Activated T-cell treated with anti-CD3 and anti-CD28 coated beads, Interleukin-2, amount 50 U/mL, for 48 hours (primary cell): ENCODE results near the gene KDM4E.
A peak's percentile ranks its signal among the peaks of the same experiment; 100 is the strongest.

ENCODE experiments used
- DNase-seq, 2 experiments: peaks; one replicate each; pipeline ENCODE4 v3.0.0-alpha.2; 2020

Gene KDM4E

GRCh38 chr11:95054356-95054755, 29.3 kb downstream of the KDM4E start:
- no peak for DNase-seq

GRCh38 chr11:95055283-95055897, 30.3 kb downstream of the KDM4E start:
- DNase-seq = no peak

DNA sequence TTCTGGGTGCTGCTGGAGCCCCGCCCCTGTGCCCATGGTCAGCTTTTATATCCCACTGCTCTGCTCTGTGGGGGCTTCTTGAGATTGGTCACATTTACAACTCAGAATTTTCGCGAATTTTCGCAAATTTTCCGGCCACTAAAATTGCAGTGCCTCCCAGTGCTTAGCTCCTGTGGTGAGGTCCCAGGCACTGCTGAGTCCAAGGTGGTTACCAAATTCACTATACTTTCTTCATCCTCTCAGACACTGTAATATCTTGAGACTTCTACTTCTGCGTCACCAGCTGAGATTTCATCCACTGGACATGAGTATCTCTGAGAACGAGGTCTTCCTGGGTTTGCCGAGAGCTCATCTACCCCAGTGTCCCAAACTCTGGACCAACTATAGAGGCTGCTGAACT, 32.9 kb downstream of the KDM4E start:
- DNase-seq = no peak

GRCh38 chr11:95058621-95059020, 33.6 kb downstream of the KDM4E start:
- DNase-seq = no peak

DNA sequence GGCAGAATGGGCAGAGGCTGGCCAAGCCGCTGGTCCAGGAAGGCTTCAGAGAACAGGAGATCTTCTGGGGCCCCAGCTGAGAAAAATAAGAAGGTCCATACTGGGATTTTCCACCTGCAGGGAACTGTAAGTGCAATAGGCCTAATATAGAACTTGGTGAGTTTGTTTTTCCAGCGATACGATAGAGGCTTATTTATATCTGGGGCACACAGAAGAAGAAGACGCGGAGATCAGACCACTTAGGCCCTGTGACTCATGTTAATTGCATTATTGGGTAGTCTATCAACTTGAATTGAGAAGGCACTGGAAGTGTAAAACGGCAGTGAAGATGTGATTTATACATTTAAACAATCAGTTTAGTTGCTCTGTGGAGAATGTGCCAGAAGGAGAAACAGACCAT, 34.0 kb downstream of the KDM4E start:
- DNase-seq = no peak

- DNase-seq = no peak
Measured at GRCh38 chr11:95065336-95065735, 40.3 kb downstream of the KDM4E start.

DNA sequence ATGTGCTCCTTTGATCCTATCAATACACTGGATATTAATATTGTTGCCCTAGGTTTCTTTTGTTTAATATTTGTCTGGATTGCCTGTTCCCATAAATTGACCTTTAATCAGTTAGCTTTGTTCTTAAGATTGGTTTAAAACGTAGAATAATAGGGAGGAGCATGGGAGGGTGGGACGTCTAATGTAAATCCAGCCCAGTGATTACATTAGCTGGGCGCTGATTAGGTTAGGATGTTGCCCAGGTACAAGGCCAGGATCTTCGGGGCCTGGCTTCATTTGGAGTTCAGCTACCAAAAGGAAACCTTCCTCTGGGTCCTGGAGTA, 41.6 kb downstream of the KDM4E start, which contains the start of gene SRSF8:
SRSF8 (plus strand) TSS at position 204 of the 323 bp plus-strand sequence. CDS start 308 bp downstream, outside the sequence.
- no peak for DNase-seq

DNA sequence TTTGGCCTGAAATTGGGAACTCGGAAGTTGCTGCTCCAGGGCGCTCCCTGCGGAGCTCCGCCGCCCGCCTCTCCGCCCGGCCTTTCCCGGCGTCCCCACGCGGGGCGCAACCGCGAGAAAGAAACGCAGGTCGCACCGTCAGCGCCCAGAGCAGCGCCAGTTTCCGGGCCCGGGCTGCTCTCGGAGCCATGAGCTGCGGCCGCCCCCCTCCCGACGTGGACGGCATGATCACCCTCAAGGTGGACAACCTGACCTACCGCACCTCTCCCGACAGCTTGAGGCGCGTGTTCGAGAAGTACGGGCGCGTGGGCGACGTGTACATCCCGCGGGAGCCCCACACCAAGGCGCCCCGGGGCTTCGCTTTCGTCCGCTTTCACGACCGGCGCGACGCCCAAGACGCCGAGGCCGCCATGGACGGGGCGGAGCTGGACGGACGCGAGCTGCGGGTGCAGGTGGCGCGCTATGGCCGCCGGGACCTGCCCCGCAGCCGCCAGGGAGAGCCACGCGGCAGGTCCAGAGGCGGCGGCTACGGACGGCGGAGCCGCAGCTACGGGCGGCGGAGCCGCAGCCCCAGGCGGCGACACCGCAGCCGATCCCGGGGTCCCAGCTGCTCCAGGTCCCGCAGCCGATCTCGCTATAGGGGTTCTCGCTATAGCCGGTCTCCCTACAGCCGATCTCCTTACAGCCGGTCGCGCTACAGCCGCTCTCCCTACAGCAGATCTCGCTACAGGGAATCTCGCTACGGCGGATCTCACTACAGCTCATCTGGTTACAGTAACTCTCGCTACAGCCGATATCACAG, 42.2 kb downstream of the KDM4E start:
- peak; percentile 82 to 85 for DNase-seq

DNA sequence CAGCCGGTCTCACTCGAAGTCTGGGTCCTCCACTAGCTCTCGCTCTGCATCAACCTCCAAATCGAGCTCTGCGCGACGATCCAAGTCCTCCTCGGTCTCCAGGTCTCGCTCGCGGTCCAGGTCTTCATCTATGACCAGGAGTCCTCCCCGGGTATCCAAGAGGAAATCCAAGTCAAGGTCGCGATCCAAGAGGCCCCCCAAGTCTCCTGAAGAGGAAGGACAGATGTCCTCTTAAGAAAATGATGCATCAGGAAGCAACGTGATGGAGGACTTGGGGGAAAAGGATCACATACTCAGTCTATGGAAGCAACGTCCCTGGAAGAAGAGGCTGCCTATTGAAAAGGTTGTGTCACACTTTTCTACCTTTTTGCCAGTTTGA, 42.8 kb downstream of the KDM4E start:
- no peak for DNase-seq

DNA sequence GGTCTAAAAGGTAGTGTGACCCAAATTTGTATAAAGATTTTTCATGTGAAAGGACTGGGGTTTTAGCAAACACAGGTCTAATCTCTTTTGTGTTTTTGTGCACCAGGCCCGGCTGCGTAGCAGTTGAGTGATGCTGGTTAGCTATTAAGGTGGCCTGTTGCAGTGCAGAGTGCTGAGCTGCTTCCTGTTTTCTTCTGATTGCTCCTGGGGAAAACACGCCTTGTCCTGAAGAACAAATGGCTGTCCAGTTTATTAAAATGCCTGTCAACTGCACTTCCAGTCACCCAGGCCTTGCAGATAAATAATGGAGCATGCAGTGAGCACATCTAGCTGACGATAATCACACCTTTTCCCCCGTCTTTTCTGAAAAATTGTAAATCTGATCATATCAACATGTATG, 43.5 kb downstream of the KDM4E start:
- DNase-seq = peak; percentile 62 to 69

- DNase-seq = no peak
Measured at GRCh38 chr11:95070471-95070870, 45.4 kb downstream of the KDM4E start.

GRCh38 chr11:95072948-95073347, 47.9 kb downstream of the KDM4E start:
- no peak for DNase-seq

DNA sequence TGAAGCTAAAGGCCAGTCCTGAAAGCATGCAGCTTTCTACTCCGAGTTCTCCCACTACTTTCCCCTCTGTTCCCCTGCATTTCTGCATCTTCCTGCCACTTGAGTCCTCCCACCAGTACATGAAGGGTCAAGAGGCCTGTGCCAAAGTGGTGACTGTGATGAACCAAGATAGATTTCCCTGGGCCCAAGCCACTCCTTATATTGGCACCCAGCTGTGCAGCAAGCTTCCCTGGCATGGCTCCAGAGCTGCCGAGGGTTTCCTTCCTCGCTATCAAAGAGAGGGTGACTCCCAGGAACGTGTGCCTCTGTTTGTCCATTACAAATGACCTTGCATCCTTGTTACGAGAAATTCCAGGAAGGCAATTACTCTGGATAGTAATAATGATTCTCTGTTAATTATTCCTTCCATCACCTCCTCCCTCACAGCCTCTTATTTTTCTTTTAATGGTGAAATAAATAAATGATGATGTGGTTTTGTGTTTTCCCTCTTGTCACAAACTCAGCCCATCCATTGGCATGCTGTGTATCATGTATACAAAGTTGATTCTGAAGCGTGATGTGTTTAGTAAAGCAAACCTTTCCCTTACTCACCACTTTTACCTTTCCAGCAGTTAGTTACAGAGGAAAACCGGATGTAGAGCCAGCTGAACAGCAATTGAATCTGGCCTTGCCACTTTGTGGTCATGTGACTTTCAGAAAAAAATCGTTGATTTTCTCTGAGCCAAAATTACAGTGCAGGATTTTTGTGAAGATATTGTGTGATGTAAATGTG, 49.9 kb downstream of the KDM4E start:
- DNase-seq = no peak

GRCh38 chr11:95076416-95076815, 51.4 kb downstream of the KDM4E start:
- no peak for DNase-seq

- no peak for DNase-seq
Measured at GRCh38 chr11:95076981-95077380, 51.9 kb downstream of the KDM4E start.
